ENCODE data around the gene PDXP. TPM values are rescaled to one million over a fixed set of nuclear protein-coding genes. Genes with fewer than 3 reads are reported as not detected.

The PDXP gene
- total RNA-seq, 1 experiment from 2014 or later, result 17.6 TPM

GRCh38 chr22:37672206-37672919 is 13.8 kb downstream of the PDXP start:
- intact Hi-C loops (cut with micrococcal nuclease; ENCODE audit: unreplicated experiment), result no loop called here
- TF ChIP-seq, protein P1, sequence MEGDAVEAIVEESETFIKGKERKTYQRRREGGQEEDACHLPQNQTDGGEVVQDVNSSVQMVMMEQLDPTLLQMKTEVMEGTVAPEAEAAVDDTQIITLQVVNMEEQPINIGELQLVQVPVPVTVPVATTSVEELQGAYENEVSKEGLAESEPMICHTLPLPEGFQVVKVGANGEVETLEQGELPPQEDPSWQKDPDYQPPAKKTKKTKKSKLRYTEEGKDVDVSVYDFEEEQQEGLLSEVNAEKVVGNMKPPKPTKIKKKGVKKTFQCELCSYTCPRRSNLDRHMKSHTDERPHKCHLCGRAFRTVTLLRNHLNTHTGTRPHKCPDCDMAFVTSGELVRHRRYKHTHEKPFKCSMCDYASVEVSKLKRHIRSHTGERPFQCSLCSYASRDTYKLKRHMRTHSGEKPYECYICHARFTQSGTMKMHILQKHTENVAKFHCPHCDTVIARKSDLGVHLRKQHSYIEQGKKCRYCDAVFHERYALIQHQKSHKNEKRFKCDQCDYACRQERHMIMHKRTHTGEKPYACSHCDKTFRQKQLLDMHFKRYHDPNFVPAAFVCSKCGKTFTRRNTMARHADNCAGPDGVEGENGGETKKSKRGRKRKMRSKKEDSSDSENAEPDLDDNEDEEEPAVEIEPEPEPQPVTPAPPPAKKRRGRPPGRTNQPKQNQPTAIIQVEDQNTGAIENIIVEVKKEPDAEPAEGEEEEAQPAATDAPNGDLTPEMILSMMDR (IDR thresholded peaks at IDR 0.05), result no peak
- no peak for TF ChIP-seq SIN3A (IDR thresholded peaks at IDR 0.05; ENCODE audit: borderline replicate concordance, insufficient read depth, low read depth, low read length)
- no peak for TF ChIP-seq POLR2AphosphoS5 (IDR thresholded peaks at IDR 0.05; ENCODE audit: low read depth, low read length)
- no peak for TF ChIP-seq TCF7L2 (IDR thresholded peaks at IDR 0.05; ENCODE audit: low read depth, low read length)
- TF ChIP-seq, protein P2, sequence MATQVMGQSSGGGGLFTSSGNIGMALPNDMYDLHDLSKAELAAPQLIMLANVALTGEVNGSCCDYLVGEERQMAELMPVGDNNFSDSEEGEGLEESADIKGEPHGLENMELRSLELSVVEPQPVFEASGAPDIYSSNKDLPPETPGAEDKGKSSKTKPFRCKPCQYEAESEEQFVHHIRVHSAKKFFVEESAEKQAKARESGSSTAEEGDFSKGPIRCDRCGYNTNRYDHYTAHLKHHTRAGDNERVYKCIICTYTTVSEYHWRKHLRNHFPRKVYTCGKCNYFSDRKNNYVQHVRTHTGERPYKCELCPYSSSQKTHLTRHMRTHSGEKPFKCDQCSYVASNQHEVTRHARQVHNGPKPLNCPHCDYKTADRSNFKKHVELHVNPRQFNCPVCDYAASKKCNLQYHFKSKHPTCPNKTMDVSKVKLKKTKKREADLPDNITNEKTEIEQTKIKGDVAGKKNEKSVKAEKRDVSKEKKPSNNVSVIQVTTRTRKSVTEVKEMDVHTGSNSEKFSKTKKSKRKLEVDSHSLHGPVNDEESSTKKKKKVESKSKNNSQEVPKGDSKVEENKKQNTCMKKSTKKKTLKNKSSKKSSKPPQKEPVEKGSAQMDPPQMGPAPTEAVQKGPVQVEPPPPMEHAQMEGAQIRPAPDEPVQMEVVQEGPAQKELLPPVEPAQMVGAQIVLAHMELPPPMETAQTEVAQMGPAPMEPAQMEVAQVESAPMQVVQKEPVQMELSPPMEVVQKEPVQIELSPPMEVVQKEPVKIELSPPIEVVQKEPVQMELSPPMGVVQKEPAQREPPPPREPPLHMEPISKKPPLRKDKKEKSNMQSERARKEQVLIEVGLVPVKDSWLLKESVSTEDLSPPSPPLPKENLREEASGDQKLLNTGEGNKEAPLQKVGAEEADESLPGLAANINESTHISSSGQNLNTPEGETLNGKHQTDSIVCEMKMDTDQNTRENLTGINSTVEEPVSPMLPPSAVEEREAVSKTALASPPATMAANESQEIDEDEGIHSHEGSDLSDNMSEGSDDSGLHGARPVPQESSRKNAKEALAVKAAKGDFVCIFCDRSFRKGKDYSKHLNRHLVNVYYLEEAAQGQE (IDR thresholded peaks at IDR 0.05; ENCODE audit: insufficient read depth in 1 of 2, low read depth in 2 of 2, low read length in 1 of 2), result no peak
- H3K9me3 ChIP-seq (ENCODE audit: control insufficient read depth, insufficient read depth, low read depth, low read length), result no peaks in the 10 kb centered on the region
- H3K4me3 ChIP-seq (ENCODE audit: low read depth in 2 of 2, low read length in 2 of 2), result no peak overlapping the region
- H3K27me3 ChIP-seq (ENCODE audit: control insufficient read depth, insufficient read depth, low read length), result no peaks in the 10 kb centered on the region
- H3K4me1 ChIP-seq (ENCODE audit: control insufficient read depth, insufficient read depth, low read length), result peaks cover under 1% of the 10 kb centered on the region; the same call in 1 of the 2 replicates
- in situ Hi-C loops (cut with HindIII; ENCODE audit: low pct_unique_long_range_greater_than_20kb, low sequenced_read_pairs), result no loop called here
- ChIA-PET CTCF (no interaction called here), POLR2A (no interaction called here)
- no TSS peak for BruUV-seq (replicated peaks)
- H3K36me3 ChIP-seq (ENCODE audit: control insufficient read depth, insufficient read depth, low read length), result no peaks in the 10 kb centered on the region
- DNase-seq (ENCODE audit: low read depth, low spot score) (no peak), ATAC-seq (no peak)
- no peak overlapping the region for H3K27ac ChIP-seq (ENCODE audit: low read length)

GRCh38 chr22:37672920-37673455 is 14.5 kb downstream of the PDXP start:
- TF ChIP-seq, protein P1 (IDR thresholded peaks at IDR 0.05), result no peak
- TF ChIP-seq, protein P2 (IDR thresholded peaks at IDR 0.05; ENCODE audit: insufficient read depth in 1 of 2, low read depth in 2 of 2, low read length in 1 of 2), result no peak
- TF ChIP-seq POLR2AphosphoS5 (IDR thresholded peaks at IDR 0.05; ENCODE audit: low read depth, low read length) (no peak), SIN3A (IDR thresholded peaks at IDR 0.05; ENCODE audit: borderline replicate concordance, insufficient read depth, low read depth, low read length) (no peak), TCF7L2 (IDR thresholded peaks at IDR 0.05; ENCODE audit: low read depth, low read length) (no peak)
- no TSS peak for BruUV-seq (replicated peaks)
- ChIA-PET CTCF (interaction anchor here (0.7 kb wide), 1 partner anchor 9 kb away, joined by 5 read pairs; no protein-coding TSS in a partner anchor), POLR2A (no interaction called here)
- no peak for ATAC-seq
- in situ Hi-C loops (cut with HindIII; ENCODE audit: low pct_unique_long_range_greater_than_20kb, low sequenced_read_pairs) (no loop called here), intact Hi-C loops (cut with micrococcal nuclease; ENCODE audit: unreplicated experiment) (no loop called here)
- Histone ChIP-seq H3K4me1 (ENCODE audit: control insufficient read depth, insufficient read depth, low read length) (peaks cover 5% of the 10 kb centered on the region), H3K36me3 (ENCODE audit: control insufficient read depth, insufficient read depth, low read length) (no peaks in the 10 kb centered on the region), H3K4me3 (ENCODE audit: low read depth in 2 of 2, low read length in 2 of 2) (no peak overlapping the region), H3K27me3 (ENCODE audit: control insufficient read depth, insufficient read depth, low read length) (no peaks in the 10 kb centered on the region), H3K9me3 (ENCODE audit: control insufficient read depth, insufficient read depth, low read depth, low read length) (no peaks in the 10 kb centered on the region), H3K27ac (ENCODE audit: low read length) (no peak overlapping the region)
- no peak for DNase-seq (ENCODE audit: low read depth, low spot score)

Measured in Panc1 (cell line).